GM23338 (cell line): Measurements from ENCODE around the gene LEMD2. TPM values are rescaled to one million over a fixed set of nuclear protein-coding genes. Genes with fewer than 3 reads are reported as not detected.

Experiments
- ATAC-seq: fragments of 200-7000 bp; cut with Tn5 transposase; 3 replicates; pipeline ENCODE4 v1.9.1; 2020
- DNase-seq: peaks from one replicate; pipeline ENCODE4 v3.0.0-alpha.2; 2015; ENCODE audit warnings: low spot score
- H2AFZ ChIP-seq: fragments of 200-600 bp; sonication (generic); 2 replicates; pipeline ENCODE4 v1.8.0; 2016; ENCODE audit warnings: antibody characterized with exemption, mild to moderate bottlenecking, moderate library complexity
- H3F3A ChIP-seq: fragments of 200-600 bp; sonication (generic); replicated peaks from 2 replicates; pipeline ENCODE4 v1.8.0; 2017; ENCODE audit warnings: antibody characterized with exemption, mixed run types, low read depth
- H3K27ac ChIP-seq: fragments of 200-600 bp; sonication (generic); 2 replicates; pipeline ENCODE4 v1.6.1; 2016; ENCODE audit warnings: low read depth
- H3K27me3 ChIP-seq: fragments of 200-600 bp; sonication (generic); 2 replicates; pipeline ENCODE4 v1.8.0; 2016; ENCODE audit warnings: mild to moderate bottlenecking, mixed run types, moderate library complexity; ENCODE audit not compliant: insufficient read depth
- H3K36me3 ChIP-seq: fragments of 200-600 bp; sonication (generic); 2 replicates; pipeline ENCODE4 v1.8.0; 2016; ENCODE audit warnings: mild to moderate bottlenecking; ENCODE audit not compliant: insufficient read depth
- H3K4me1 ChIP-seq: fragments of 200-600 bp; sonication (generic); 2 replicates; pipeline ENCODE4 v1.8.0; 2016; ENCODE audit warnings: mild to moderate bottlenecking, moderate library complexity; ENCODE audit not compliant: insufficient read depth
- H3K4me2 ChIP-seq: fragments of 200-600 bp; sonication (generic); 2 replicates; pipeline ENCODE4 v1.7.1; 2017; ENCODE audit warnings: mixed run types
- H3K4me3 ChIP-seq: fragments of 200-600 bp; sonication (generic); 2 replicates; pipeline ENCODE4 v1.6.1; 2016; ENCODE audit warnings: mixed run types
- H3K79me2 ChIP-seq: fragments of 200-600 bp; sonication (generic); replicated peaks from 2 replicates; pipeline ENCODE4 v1.8.0; 2017; ENCODE audit warnings: mild to moderate bottlenecking; ENCODE audit not compliant: insufficient read depth
- H3K9me2 ChIP-seq: fragments of 200-600 bp; sonication (generic); 2 replicates; pipeline ENCODE4 v1.8.0; 2017; ENCODE audit not compliant: insufficient read depth
- H4K20me1 ChIP-seq: fragments of 200-600 bp; sonication (generic); replicated peaks from 2 replicates; pipeline ENCODE4 v1.8.0; 2017; ENCODE audit warnings: mild to moderate bottlenecking; ENCODE audit not compliant: insufficient read depth
- H3K27ac Mint-ChIP-seq: 2 replicates; pipeline ENCODE4 v1.8.0; 2020; ENCODE audit warnings: inconsistent platforms, mild to moderate bottlenecking, moderate library complexity, mixed read lengths
- H3K27me3 Mint-ChIP-seq: 3 replicates; pipeline ENCODE4 v1.8.0; 2022; ENCODE audit warnings: low read depth, mild to moderate bottlenecking, moderate library complexity, mixed read lengths, inconsistent platforms; ENCODE audit not compliant: insufficient read depth, poor library complexity
- H3K36me3 Mint-ChIP-seq: 3 replicates; pipeline ENCODE4 v1.8.0; 2021; ENCODE audit warnings: low read depth, mild to moderate bottlenecking, inconsistent platforms, moderate library complexity, mixed read lengths
- H3K4me1 Mint-ChIP-seq: 3 replicates; pipeline ENCODE4 v1.8.0; 2020; ENCODE audit warnings: mild to moderate bottlenecking, inconsistent platforms, mixed read lengths
- H3K4me3 Mint-ChIP-seq: 3 replicates; pipeline ENCODE4 v1.8.0; 2021; ENCODE audit warnings: moderate library complexity, mild to moderate bottlenecking, inconsistent platforms, mixed read lengths
- H3K9me3 Mint-ChIP-seq: 3 replicates; pipeline ENCODE4 v1.8.0; 2020; ENCODE audit warnings: moderate library complexity, mild to moderate bottlenecking, inconsistent platforms, mixed read lengths
- CREB1 ChIP-seq: fragments of 250-450 bp; sonication (Bioruptor Pico); IDR thresholded peaks from 2 replicates; pipeline ENCODE4 v1.5.0; 2020; ENCODE audit warnings: low read depth, mild to moderate bottlenecking, moderate library complexity
- CTCF ChIP-seq, 2 experiments: fragments of 200-600 bp in 1 of 2; sonication (generic) in 1 of 2; conservative IDR thresholded peaks; 2 replicates each; pipeline versions ENCODE4 v1.5.1 to v1.6.1; 2016 to 2017; ENCODE audit warnings: antibody characterized with exemption in 2 of 2, low read depth in 2 of 2, mild to moderate bottlenecking in 2 of 2, moderate library complexity in 1 of 2
- ETS1 ChIP-seq: IDR thresholded peaks from 2 replicates; pipeline ENCODE4 v1.6.1; 2016; ENCODE audit warnings: antibody characterized with exemption
- EZH2 ChIP-seq: fragments of 200-600 bp; sonication (generic); IDR thresholded peaks from one replicate; pipeline ENCODE4 v1.8.0; 2017; ENCODE audit warnings: antibody characterized with exemption, mild to moderate bottlenecking, low read depth; ENCODE audit not compliant: unreplicated experiment
- EZH2phosphoT487 ChIP-seq: fragments of 200-600 bp; sonication (generic); IDR thresholded peaks from one replicate; pipeline ENCODE4 v1.8.1; 2018; ENCODE audit warnings: antibody characterized with exemption; ENCODE audit not compliant: unreplicated experiment
- JUNB ChIP-seq: IDR thresholded peaks from one replicate; pipeline ENCODE4 v1.6.1; 2016; ENCODE audit warnings: antibody characterized with exemption; ENCODE audit not compliant: unreplicated experiment
- NANOG ChIP-seq: IDR thresholded peaks from 2 replicates; pipeline ENCODE4 v1.6.1; 2016; ENCODE audit warnings: antibody characterized with exemption, borderline replicate concordance
- POLR2AphosphoS5 ChIP-seq: IDR thresholded peaks from 2 replicates; pipeline ENCODE4 v1.6.1; 2016; ENCODE audit warnings: antibody characterized with exemption, low read depth
- REST ChIP-seq: IDR thresholded peaks from one replicate; pipeline ENCODE4 v1.6.1; 2018; ENCODE audit warnings: antibody characterized with exemption; ENCODE audit not compliant: unreplicated experiment
- STAT1 ChIP-seq: IDR thresholded peaks from one replicate; pipeline ENCODE4 v1.6.1; 2016; ENCODE audit warnings: antibody characterized with exemption; ENCODE audit not compliant: unreplicated experiment
- ZNF114 ChIP-seq: fragments of 250-450 bp; sonication (Bioruptor Pico); IDR thresholded peaks from 2 replicates; pipeline ENCODE4 v1.5.0; 2020; ENCODE audit warnings: mild to moderate bottlenecking, moderate library complexity
- ZNF331 ChIP-seq: fragments of 250-450 bp; sonication (Bioruptor Pico); IDR thresholded peaks from 2 replicates; pipeline ENCODE4 v1.5.0; 2020; ENCODE audit warnings: low read depth, mild to moderate bottlenecking, moderate library complexity
- ZNF462 ChIP-seq: fragments of 250-450 bp; sonication (Bioruptor Pico); IDR thresholded peaks from 2 replicates; pipeline ENCODE4 v1.5.0; 2020; ENCODE audit warnings: mild to moderate bottlenecking, moderate library complexity
- polyA plus RNA-seq: library from polyadenylated mRNA; unstranded; fragments of >200 nt; fragmentation: Nextera tagmentation; extraction: Ambion mirVana; gene quantifications from 2 replicates; pipeline ENCODE4 v1.2.1, GENCODE V29; 2016
- total RNA-seq: library from RNA; depleted of rRNA; stranded (reverse); fragments of >200 nt; shearing (Covaris generic); gene quantifications from 2 replicates; pipeline ENCODE4 v1.2.3, GENCODE V29; 2014

LEMD2 gene
- total and polyA plus RNA-seq, 2 experiments from 2014 or later, result 28.6 to 64.7 TPM

- H3K27ac Mint-ChIP-seq, result no peak overlapping the region
- peaks cover 9% of the 10 kb centered on the region for H3K27me3 Mint-ChIP-seq
- H3K4me1 ChIP-seq, result no peaks in the 10 kb centered on the region
- H3F3A ChIP-seq, result 0 out of 2 replicates have a peak, but pooled peaks cover 3% of the 10 kb centered on the region
- DNase-seq (no peak), ATAC-seq (no peak)
- H3K4me3 Mint-ChIP-seq, result no peak overlapping the region; the same call in 2 of the 3 replicates
- no peak overlapping the region for H3K4me3 ChIP-seq
- TF ChIP-seq ZNF462 (CRISPR knock-in tag) (no peak), CREB1 (CRISPR knock-in tag) (no peak), CTCF (conservative IDR thresholded peaks at IDR 0.05; ENCODE audit: low read depth in 2 of 2) (no peak), POLR2AphosphoS5 (no peak), STAT1 (no peak), ZNF114 (CRISPR knock-in tag) (no peak), REST (no peak), ZNF331 (CRISPR knock-in tag) (no peak), EZH2 (no peak), EZH2phosphoT487 (no peak), JUNB (no peak), NANOG (no peak), ETS1 (no peak)
- no peak overlapping the region for H2AFZ ChIP-seq
- peaks cover 6% of the 10 kb centered on the region; the same call in 2 of the 3 replicates for H3K4me1 Mint-ChIP-seq
- H3K36me3 Mint-ChIP-seq, result no peaks in the 10 kb centered on the region; the same call in 2 of the 3 replicates
- H3K36me3 ChIP-seq, result no peaks in the 10 kb centered on the region
- H4K20me1 ChIP-seq, result no peaks in the 10 kb centered on the region
- H3K9me2 ChIP-seq, result no peaks in the 10 kb centered on the region
- no peaks in the 10 kb centered on the region for H3K27me3 ChIP-seq
- H3K4me2 ChIP-seq, result no peak overlapping the region
- H3K9me3 Mint-ChIP-seq, result no peaks in the 10 kb centered on the region; the same call in 2 of the 3 replicates
- H3K79me2 ChIP-seq, result no peaks in the 10 kb centered on the region
- no peak overlapping the region for H3K27ac ChIP-seq
These were observed 31.8 kb downstream of the LEMD2 start for GRCh38 chr6:33757113-33757512.
